NCI-H446 treated with DMSO at 0.1 percent for 48 hours (cell line): Measurements from ENCODE around the gene TTN.

Experiments used
- DNase-seq: peaks from one replicate; lab custom pipeline; 2025; lab: John Stamatoyannopoulos, UW

TTN gene

GRCh38 chr2:178485356-178485755 lies 321.9 kb downstream of the TTN start:
- no peak for DNase-seq

GRCh38 chr2:178484245-178485041 lies 322.8 kb downstream of the TTN start:
- DNase-seq: peak; percentile 68

- DNase-seq: no peak
Observed at GRCh38 chr2:178482437-178482836, 324.8 kb downstream of the TTN start.

GRCh38 chr2:178480227-178481181 lies 326.7 kb downstream of the TTN start, which contains the start of gene PLEKHA3:
TSS of gene PLEKHA3 (plus strand) at chr2:178480457. CDS start at chr2:178480870, 413 bp downstream.
- peak; percentile 89 for DNase-seq

- no peak for DNase-seq
Observed at GRCh38 chr2:178479758-178480226, 327.4 kb downstream of the TTN start.

GRCh38 chr2:178479275-178479616 lies 328.0 kb downstream of the TTN start:
- no peak for DNase-seq

- peak; percentile 60 for DNase-seq
Observed at GRCh38 chr2:178478439-178479274, 328.6 kb downstream of the TTN start, which contains the start of gene FKBP7. TSS of gene FKBP7 (minus strand) at chr2:178478600. CDS start at chr2:178478499, 101 bp downstream.

- no peak for DNase-seq
Observed at GRCh38 chr2:178478130-178478438, 329.1 kb downstream of the TTN start.

- DNase-seq: no peak
Observed at GRCh38 chr2:178477443-178478129, 329.6 kb downstream of the TTN start.

GRCh38 chr2:178476477-178476876 lies 330.7 kb downstream of the TTN start:
- DNase-seq: no peak
